Body of pancreas (tissue), 4 donors: ENCODE data around the gene GPATCH1. TPM values are rescaled to one million over a fixed set of nuclear protein-coding genes. Genes with fewer than 3 reads are reported as not detected.

Experiments
- ATAC-seq: fragments of 150-250 bp; one replicate; pipeline ENCODE4 v1.9.1; 2016
- DNase-seq, 4 donors: peaks; one replicate each; pipeline ENCODE4 v3.0.0-alpha.2; 2019
- H3K27ac ChIP-seq, 4 donors: fragments of 200-600 bp; sonication (generic); 1 replicate in 3 of 4; 2 replicates in 1 of 4; pipeline versions ENCODE4 v1.5.1 to v1.6.1; 2016 to 2019; ENCODE audit warnings: mild to moderate bottlenecking in 1 of 4, mixed read lengths in 1 of 4, moderate library complexity in 1 of 4
- H3K27me3 ChIP-seq, 2 donors: fragments of 200-600 bp; sonication (generic); one replicate each; pipeline ENCODE4 v1.6.0; 2016; ENCODE audit warnings: mild to moderate bottlenecking in 1 of 2
- H3K36me3 ChIP-seq, 2 donors: fragments of 200-600 bp; sonication (generic); replicated peaks in 1 of 2; 2 replicates each; pipeline ENCODE4 v1.5.1; 2016; ENCODE audit warnings: low read depth in 2 of 2; ENCODE audit not compliant: insufficient read depth in 1 of 2
- H3K4me1 ChIP-seq: fragments of 200-600 bp; sonication (generic); one replicate; pipeline ENCODE4 v1.6.0; 2016
- H3K4me3 ChIP-seq, 2 donors: fragments of 200-600 bp; sonication (generic); 1 replicate in 1 of 2; 2 replicates in 1 of 2; pipeline ENCODE4 v1.5.1; 2016 to 2019
- H3K9me3 ChIP-seq, 3 donors: fragments of 200-600 bp; sonication (generic); 1 replicate in 2 of 3; 2 replicates in 1 of 3; pipeline ENCODE4 v1.5.1; 2016
- POLR2A ChIP-seq, 3 donors: fragments of 450-650 bp; IDR thresholded peaks; one replicate each; pipeline ENCODE4 v1.6.1; 2016; ENCODE audit warnings: antibody characterized with exemption in 3 of 3, mild to moderate bottlenecking in 2 of 3
- WGBS, 2 donors: methylation state at CpG; one replicate each; pipeline ENCODE4 v1.1.5; 2017; 5-methylcytosine and 5-hydroxymethylcytosine counted together
- intact Hi-C: fragments of 100-400 bp; cut with DNase I; formaldehyde crosslinking; loops from one replicate; pipeline ENCODE4 v1.15.1; 2023
- total RNA-seq, 2 donors: library from RNA; depleted of rRNA; stranded (reverse); fragments of >200 nt; gene quantifications; one replicate each; pipeline ENCODE4 v1.1.0, GENCODE V29; 2016
- TF ChIP-seq, protein P1 (sequence below), 7 experiments: fragments of 450-650 bp in 4 of 7; fragments of 200-600 bp in 3 of 7; sonication (generic) in 3 of 7; IDR thresholded peaks; one replicate each; pipeline ENCODE4 v1.5.1; 2016 to 2019; ENCODE audit warnings: antibody characterized with exemption in 7 of 7

Gene GPATCH1
- total RNA-seq, 2 donors from 2014 or later: 6.6 to 7.0 TPM

GRCh38 chr19:33089010-33089409 is 8.0 kb downstream of the GPATCH1 start:
- no peak for TF ChIP-seq POLR2A (IDR thresholded peaks at IDR 0.05)
- TF ChIP-seq, protein P1, sequence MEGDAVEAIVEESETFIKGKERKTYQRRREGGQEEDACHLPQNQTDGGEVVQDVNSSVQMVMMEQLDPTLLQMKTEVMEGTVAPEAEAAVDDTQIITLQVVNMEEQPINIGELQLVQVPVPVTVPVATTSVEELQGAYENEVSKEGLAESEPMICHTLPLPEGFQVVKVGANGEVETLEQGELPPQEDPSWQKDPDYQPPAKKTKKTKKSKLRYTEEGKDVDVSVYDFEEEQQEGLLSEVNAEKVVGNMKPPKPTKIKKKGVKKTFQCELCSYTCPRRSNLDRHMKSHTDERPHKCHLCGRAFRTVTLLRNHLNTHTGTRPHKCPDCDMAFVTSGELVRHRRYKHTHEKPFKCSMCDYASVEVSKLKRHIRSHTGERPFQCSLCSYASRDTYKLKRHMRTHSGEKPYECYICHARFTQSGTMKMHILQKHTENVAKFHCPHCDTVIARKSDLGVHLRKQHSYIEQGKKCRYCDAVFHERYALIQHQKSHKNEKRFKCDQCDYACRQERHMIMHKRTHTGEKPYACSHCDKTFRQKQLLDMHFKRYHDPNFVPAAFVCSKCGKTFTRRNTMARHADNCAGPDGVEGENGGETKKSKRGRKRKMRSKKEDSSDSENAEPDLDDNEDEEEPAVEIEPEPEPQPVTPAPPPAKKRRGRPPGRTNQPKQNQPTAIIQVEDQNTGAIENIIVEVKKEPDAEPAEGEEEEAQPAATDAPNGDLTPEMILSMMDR (IDR thresholded peaks at IDR 0.05): no peak
- no peaks in the 10 kb centered on the region for H3K4me1 ChIP-seq
- ATAC-seq (no peak), DNase-seq (no peak)
- no peak overlapping the region for H3K27ac ChIP-seq
- no peaks in the 10 kb centered on the region for H3K27me3 ChIP-seq
- intact Hi-C loops: no loop called here
- H3K4me3 ChIP-seq: no peak overlapping the region
- peaks cover 0 to 24% of the 10 kb centered on the region in 2 donors for H3K36me3 ChIP-seq
- 76 to 79% methylated on average over 3 of the region's 3 CpGs for WGBS, 2 donors
- H3K9me3 ChIP-seq: no peaks in the 10 kb centered on the region

- Histone ChIP-seq H3K9me3 (no peaks in the 10 kb centered on the region), H3K36me3 (peaks cover 0 to 33% of the 10 kb centered on the region in 2 donors), H3K4me3 (no peak overlapping the region), H3K27me3 (no peaks in the 10 kb centered on the region), H3K27ac (no peak overlapping the region), H3K4me1 (no peaks in the 10 kb centered on the region)
- ATAC-seq (no peak), DNase-seq (no peak)
- intact Hi-C loops: no loop called here
- 80 to 83% methylated on average over 3 of the region's 3 CpGs for WGBS, 2 donors
- TF ChIP-seq, protein P1 (IDR thresholded peaks at IDR 0.05): no peak
- no peak for TF ChIP-seq POLR2A (IDR thresholded peaks at IDR 0.05)
These were observed 9.2 kb downstream of the GPATCH1 start for GRCh38 chr19:33090179-33090578.

DNA sequence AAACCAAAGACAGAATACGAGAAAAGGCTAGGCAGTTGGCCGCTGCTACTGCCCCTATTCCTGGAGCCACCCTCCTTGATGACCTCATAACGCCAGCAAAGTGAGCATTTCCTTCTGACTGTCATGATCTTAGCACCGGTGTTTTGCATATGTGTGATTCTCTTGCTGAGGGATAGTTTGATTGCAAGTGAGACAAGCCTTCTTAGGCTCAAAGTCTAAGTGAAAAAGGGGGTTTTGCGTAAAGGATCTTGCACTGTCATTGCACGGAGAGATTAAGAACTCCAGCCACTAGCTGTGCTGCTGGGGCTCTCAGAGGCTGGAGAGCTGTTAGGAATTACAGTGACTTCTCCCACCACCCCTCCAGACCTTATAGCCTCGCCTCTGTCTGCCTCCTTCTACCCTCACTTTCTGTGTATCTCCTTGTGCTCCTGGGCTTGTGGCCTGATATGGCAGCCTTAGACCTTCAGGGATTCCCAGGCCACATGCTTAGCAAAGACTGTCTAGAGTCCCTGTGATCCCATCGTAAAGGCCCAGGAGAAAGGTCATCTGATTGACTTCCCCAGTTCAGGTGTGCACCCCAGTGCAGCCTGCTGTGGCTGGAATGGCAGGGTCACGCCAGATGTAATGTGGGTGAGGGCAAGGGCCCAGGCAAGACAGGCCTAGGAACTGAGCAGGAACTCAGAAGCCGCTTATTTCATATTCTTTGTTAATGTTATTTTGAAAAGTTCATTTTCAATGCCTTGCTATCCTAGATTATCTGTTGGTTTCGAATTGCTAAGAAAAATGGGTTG is 12.6 kb downstream of the GPATCH1 start:
- no peaks in the 10 kb centered on the region for H3K9me3 ChIP-seq
- no peak for DNase-seq
- WGBS, 2 donors: 83 to 88% methylated on average over 10 to 11 of the region's 11 CpGs
- intact Hi-C loops: no loop called here
- no peaks in the 10 kb centered on the region for H3K4me1 ChIP-seq
- no peak overlapping the region for H3K4me3 ChIP-seq
- H3K27me3 ChIP-seq: no peaks in the 10 kb centered on the region
- no peak overlapping the region for H3K27ac ChIP-seq
- peaks cover 0 to 45% of the 10 kb centered on the region in 2 donors for H3K36me3 ChIP-seq
- no peak for TF ChIP-seq POLR2A (IDR thresholded peaks at IDR 0.05)
- TF ChIP-seq, protein P1 (IDR thresholded peaks at IDR 0.05): no peak
- ATAC-seq: no peak

GRCh38 chr19:33094436-33095067 is 13.6 kb downstream of the GPATCH1 start:
- TF ChIP-seq, protein P1 (IDR thresholded peaks at IDR 0.05): no peak
- no peak for TF ChIP-seq POLR2A (IDR thresholded peaks at IDR 0.05)

More at GRCh38 chr19:33094436-33095067, 13.6 kb downstream of the GPATCH1 start:
- no peak for DNase-seq
- peaks cover 0 to 44% of the 10 kb centered on the region in 2 donors for H3K36me3 ChIP-seq
- no peaks in the 10 kb centered on the region for H3K4me1 ChIP-seq
- no peaks in the 10 kb centered on the region for H3K27me3 ChIP-seq
- ATAC-seq: no peak
- H3K27ac ChIP-seq: no peak overlapping the region
- intact Hi-C loops: no loop called here
- 86 to 90% methylated on average over 6 of the region's 6 CpGs for WGBS, 2 donors
- H3K4me3 ChIP-seq: no peak overlapping the region
- no peaks in the 10 kb centered on the region for H3K9me3 ChIP-seq
